K562 (cell line): Measurements from ENCODE around the gene ZFP36. TPM values are rescaled to one million over a fixed set of nuclear protein-coding genes. Genes with fewer than 3 reads are reported as not detected.

Experiments used
- CBFA2T3 ChIP-seq: fragments of 450-650 bp; IDR thresholded peaks from 2 replicates; pipeline ENCODE4 v1.6.1; 2017
- CHD4 ChIP-seq: fragments of 200-600 bp; sonication (generic); IDR thresholded peaks from 3 replicates; pipeline ENCODE4 v1.6.1; 2012; ENCODE audit warnings: low read depth, mild to moderate bottlenecking, mixed read lengths, low read length, inconsistent platforms; ENCODE audit not compliant: insufficient read depth, insufficient replicate concordance, poor library complexity, severe bottlenecking
- CREB1 ChIP-seq, 2 experiments: sonication (generic) in 1 of 2; formaldehyde crosslinking in 1 of 2; IDR thresholded peaks; 2 replicates each; pipeline versions ENCODE4 v1.6.1 to v1.8.0; 2012 to 2022; ENCODE audit warnings: inconsistent platforms in 1 of 2, mild to moderate bottlenecking in 1 of 2, missing genetic modification reagents in 1 of 2, moderate library complexity in 1 of 2
- EZH2 ChIP-seq: IDR thresholded peaks from 2 replicates; pipeline ENCODE4 v1.6.1; 2012; ENCODE audit warnings: low read depth, mild to moderate bottlenecking, inconsistent platforms, low read length, borderline replicate concordance
- MXI1 ChIP-seq: IDR thresholded peaks from 2 replicates; pipeline ENCODE4 v1.6.1; 2011; ENCODE audit warnings: low read depth, mild to moderate bottlenecking, improper control_type of control experiment, low read length
- NFIC ChIP-seq: fragments of 450-650 bp; IDR thresholded peaks from 2 replicates; pipeline ENCODE4 v1.6.1; 2017; ENCODE audit warnings: mild to moderate bottlenecking, inconsistent platforms
- POLR2AphosphoS5 ChIP-seq: IDR thresholded peaks from 2 replicates; pipeline ENCODE4 v1.6.1; 2011; ENCODE audit warnings: mild to moderate bottlenecking, low read depth, low read length, moderate library complexity; ENCODE audit not compliant: control insufficient read depth, insufficient read depth
- SRSF3 ChIP-seq: fragments of 200-400 bp; formaldehyde crosslinking; IDR thresholded peaks from 2 replicates; pipeline ENCODE4 v1.6.1; 2016; ENCODE audit warnings: mild to moderate bottlenecking, low read length, moderate library complexity; ENCODE audit not compliant: insufficient read depth
- polyA plus RNA-seq, 8 experiments: library from polyadenylated mRNA; depleted of rRNA in 4 of 8; stranded (reverse) in 5 of 8; unstranded in 3 of 8; fragments of >200 nt; fragmentation: Nextera tagmentation in 2 of 8; fragmentation: Illumina TruSeq in 1 of 8; extraction: Ambion mirVana in 2 of 8; extraction: Trizol in 1 of 8; gene quantifications; 2 replicates each; pipeline versions ENCODE4 v1.2.1 to v1.2.3, GENCODE V29; 2011 to 2014; ENCODE audit warnings: inconsistent platforms in 1 of 8, missing spikeins in 1 of 8
- total RNA-seq, 7 experiments: library from RNA; depleted of rRNA in 6 of 7; stranded (reverse); fragments of >200 nt in 6 of 7; fragmentation: Illumina TruSeq in 2 of 7; extraction: Trizol in 2 of 7; gene quantifications; 2 replicates each; pipeline versions ENCODE4 v1.2.1 to v1.2.3, GENCODE V29; 2011 to 2021; ENCODE audit warnings: low replicate concordance in 1 of 7
- TF ChIP-seq, protein P1 (sequence below): fragments of 450-650 bp; formaldehyde crosslinking; IDR thresholded peaks from 2 replicates; pipeline ENCODE4 v1.4.0; 2020; ENCODE audit warnings: mild to moderate bottlenecking, moderate library complexity
- TF ChIP-seq, protein P2 (sequence below): fragments of 450-650 bp; IDR thresholded peaks from 2 replicates; pipeline ENCODE4 v1.6.1; 2014; ENCODE audit warnings: low read depth, mild to moderate bottlenecking, moderate library complexity, borderline replicate concordance
- TF ChIP-seq, protein P3 (sequence below), 2 experiments: IDR thresholded peaks; 2 replicates each; pipeline ENCODE4 v1.6.1; 2012; ENCODE audit warnings: improper control_type of control experiment in 2 of 2, low read depth in 2 of 2, low read length in 2 of 2, borderline replicate concordance in 1 of 2
- TF ChIP-seq, protein P4 (sequence below): sonication (generic); formaldehyde crosslinking; IDR thresholded peaks from 2 replicates; pipeline ENCODE4 v1.8.0; 2022; ENCODE audit warnings: mild to moderate bottlenecking, missing genetic modification reagents, borderline replicate concordance
- TF ChIP-seq, protein P5 (sequence below): fragments of 250-450 bp; sonication (Bioruptor Pico); IDR thresholded peaks from 2 replicates; pipeline ENCODE4 v1.5.0; 2021
- TF ChIP-seq, protein P6 (sequence below): sonication (generic); formaldehyde crosslinking; IDR thresholded peaks from 2 replicates; pipeline ENCODE4 v1.8.0; 2022; ENCODE audit warnings: missing genetic modification reagents, mild to moderate bottlenecking, borderline replicate concordance

Gene ZFP36
- total and polyA plus RNA-seq, 9 of the 15 experiments (the other 6 are each of a cell fraction or from before 2014, with no cell fraction given), result 1.0 to 20.1 (median 3.5) TPM

DNA sequence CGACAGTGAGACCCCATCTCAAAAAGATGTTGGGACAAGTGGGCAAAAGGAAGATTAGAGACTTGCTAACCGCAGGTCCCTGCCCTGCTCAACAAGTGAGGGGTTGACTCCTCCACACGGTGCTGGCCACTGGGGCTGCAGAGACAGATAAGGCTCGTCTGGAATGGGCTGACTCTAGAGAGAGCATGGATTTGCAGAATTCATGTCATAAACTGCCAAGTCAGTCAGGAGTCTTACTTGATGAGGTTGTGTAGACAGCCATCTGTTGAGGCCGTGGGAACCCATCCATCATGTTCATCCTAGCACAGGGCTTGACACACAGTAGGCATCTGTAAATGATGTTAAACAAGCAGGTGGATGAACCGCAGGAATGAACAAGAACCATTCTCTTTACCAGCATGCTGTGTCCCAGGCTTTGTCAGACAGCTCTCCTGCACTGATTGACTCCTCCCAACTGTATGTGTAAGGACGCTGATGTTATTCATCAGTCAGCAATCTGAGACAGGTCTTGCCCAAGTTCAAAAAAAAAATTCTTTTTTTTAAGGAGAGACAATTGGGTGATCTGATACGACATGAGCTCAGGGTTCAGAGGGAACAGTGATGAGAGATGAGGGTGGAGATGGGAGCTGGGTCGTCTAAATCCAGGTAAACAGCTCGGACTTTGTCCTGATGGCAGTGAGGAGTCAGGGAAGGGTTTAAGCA lies 24.6 kb upstream of the ZFP36 start (continued):
- TF ChIP-seq, protein P1, sequence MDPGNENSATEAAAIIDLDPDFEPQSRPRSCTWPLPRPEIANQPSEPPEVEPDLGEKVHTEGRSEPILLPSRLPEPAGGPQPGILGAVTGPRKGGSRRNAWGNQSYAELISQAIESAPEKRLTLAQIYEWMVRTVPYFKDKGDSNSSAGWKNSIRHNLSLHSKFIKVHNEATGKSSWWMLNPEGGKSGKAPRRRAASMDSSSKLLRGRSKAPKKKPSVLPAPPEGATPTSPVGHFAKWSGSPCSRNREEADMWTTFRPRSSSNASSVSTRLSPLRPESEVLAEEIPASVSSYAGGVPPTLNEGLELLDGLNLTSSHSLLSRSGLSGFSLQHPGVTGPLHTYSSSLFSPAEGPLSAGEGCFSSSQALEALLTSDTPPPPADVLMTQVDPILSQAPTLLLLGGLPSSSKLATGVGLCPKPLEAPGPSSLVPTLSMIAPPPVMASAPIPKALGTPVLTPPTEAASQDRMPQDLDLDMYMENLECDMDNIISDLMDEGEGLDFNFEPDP (CRISPR knock-in tag), result no peak
- TF ChIP-seq, protein P2, sequence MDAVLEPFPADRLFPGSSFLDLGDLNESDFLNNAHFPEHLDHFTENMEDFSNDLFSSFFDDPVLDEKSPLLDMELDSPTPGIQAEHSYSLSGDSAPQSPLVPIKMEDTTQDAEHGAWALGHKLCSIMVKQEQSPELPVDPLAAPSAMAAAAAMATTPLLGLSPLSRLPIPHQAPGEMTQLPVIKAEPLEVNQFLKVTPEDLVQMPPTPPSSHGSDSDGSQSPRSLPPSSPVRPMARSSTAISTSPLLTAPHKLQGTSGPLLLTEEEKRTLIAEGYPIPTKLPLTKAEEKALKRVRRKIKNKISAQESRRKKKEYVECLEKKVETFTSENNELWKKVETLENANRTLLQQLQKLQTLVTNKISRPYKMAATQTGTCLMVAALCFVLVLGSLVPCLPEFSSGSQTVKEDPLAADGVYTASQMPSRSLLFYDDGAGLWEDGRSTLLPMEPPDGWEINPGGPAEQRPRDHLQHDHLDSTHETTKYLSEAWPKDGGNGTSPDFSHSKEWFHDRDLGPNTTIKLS, result no peak
- TF ChIP-seq, protein P3, sequence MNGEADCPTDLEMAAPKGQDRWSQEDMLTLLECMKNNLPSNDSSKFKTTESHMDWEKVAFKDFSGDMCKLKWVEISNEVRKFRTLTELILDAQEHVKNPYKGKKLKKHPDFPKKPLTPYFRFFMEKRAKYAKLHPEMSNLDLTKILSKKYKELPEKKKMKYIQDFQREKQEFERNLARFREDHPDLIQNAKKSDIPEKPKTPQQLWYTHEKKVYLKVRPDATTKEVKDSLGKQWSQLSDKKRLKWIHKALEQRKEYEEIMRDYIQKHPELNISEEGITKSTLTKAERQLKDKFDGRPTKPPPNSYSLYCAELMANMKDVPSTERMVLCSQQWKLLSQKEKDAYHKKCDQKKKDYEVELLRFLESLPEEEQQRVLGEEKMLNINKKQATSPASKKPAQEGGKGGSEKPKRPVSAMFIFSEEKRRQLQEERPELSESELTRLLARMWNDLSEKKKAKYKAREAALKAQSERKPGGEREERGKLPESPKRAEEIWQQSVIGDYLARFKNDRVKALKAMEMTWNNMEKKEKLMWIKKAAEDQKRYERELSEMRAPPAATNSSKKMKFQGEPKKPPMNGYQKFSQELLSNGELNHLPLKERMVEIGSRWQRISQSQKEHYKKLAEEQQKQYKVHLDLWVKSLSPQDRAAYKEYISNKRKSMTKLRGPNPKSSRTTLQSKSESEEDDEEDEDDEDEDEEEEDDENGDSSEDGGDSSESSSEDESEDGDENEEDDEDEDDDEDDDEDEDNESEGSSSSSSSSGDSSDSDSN (IDR thresholded peaks at IDR 0.05; ENCODE audit: borderline replicate concordance in 1 of 2, low read depth in 2 of 2, low read length in 2 of 2), result no peak
- no peak for TF ChIP-seq EZH2
- TF ChIP-seq CBFA2T3, result peak; percentile 97
- no peak for TF ChIP-seq MXI1
- peak; percentile 91 for TF ChIP-seq POLR2AphosphoS5
- TF ChIP-seq, protein P4, sequence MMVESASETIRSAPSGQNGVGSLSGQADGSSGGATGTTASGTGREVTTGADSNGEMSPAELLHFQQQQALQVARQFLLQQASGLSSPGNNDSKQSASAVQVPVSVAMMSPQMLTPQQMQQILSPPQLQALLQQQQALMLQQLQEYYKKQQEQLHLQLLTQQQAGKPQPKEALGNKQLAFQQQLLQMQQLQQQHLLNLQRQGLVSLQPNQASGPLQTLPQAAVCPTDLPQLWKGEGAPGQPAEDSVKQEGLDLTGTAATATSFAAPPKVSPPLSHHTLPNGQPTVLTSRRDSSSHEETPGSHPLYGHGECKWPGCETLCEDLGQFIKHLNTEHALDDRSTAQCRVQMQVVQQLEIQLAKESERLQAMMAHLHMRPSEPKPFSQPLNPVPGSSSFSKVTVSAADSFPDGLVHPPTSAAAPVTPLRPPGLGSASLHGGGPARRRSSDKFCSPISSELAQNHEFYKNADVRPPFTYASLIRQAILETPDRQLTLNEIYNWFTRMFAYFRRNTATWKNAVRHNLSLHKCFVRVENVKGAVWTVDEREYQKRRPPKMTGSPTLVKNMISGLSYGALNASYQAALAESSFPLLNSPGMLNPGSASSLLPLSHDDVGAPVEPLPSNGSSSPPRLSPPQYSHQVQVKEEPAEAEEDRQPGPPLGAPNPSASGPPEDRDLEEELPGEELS, result no peak
- TF ChIP-seq CHD4, result no peak
- peak; percentile 80 for TF ChIP-seq NFIC
- TF ChIP-seq, protein P5, sequence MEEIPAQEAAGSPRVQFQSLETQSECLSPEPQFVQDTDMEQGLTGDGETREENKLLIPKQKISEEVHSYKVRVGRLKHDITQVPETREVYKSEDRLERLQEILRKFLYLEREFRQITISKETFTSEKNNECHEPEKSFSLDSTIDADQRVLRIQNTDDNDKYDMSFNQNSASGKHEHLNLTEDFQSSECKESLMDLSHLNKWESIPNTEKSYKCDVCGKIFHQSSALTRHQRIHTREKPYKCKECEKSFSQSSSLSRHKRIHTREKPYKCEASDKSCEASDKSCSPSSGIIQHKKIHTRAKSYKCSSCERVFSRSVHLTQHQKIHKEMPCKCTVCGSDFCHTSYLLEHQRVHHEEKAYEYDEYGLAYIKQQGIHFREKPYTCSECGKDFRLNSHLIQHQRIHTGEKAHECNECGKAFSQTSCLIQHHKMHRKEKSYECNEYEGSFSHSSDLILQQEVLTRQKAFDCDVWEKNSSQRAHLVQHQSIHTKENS (CRISPR knock-in tag), result no peak
- TF ChIP-seq SRSF3, result no peak
- TF ChIP-seq, protein P6, sequence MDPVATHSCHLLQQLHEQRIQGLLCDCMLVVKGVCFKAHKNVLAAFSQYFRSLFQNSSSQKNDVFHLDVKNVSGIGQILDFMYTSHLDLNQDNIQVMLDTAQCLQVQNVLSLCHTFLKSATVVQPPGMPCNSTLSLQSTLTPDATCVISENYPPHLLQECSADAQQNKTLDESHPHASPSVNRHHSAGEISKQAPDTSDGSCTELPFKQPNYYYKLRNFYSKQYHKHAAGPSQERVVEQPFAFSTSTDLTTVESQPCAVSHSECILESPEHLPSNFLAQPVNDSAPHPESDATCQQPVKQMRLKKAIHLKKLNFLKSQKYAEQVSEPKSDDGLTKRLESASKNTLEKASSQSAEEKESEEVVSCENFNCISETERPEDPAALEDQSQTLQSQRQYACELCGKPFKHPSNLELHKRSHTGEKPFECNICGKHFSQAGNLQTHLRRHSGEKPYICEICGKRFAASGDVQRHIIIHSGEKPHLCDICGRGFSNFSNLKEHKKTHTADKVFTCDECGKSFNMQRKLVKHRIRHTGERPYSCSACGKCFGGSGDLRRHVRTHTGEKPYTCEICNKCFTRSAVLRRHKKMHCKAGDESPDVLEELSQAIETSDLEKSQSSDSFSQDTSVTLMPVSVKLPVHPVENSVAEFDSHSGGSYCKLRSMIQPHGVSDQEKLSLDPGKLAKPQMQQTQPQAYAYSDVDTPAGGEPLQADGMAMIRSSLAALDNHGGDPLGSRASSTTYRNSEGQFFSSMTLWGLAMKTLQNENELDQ (CRISPR knock-in tag), result no peak
- TF ChIP-seq CREB1 (IDR thresholded peaks at IDR 0.05), result peak; percentile 31; the same call in 1 of the 2 replicates
- no peak for TF ChIP-seq CREB1 (CRISPR knock-in tag; IDR thresholded peaks at IDR 0.05)
